Esophagus squamous epithelium (tissue), 5 donors: ENCODE data around the gene OR5AC2. TPM values are rescaled to one million over a fixed set of nuclear protein-coding genes. Genes with fewer than 3 reads are reported as not detected.

Experiments
- DNase-seq: peaks from one replicate; lab custom pipeline; 2025; lab: John Stamatoyannopoulos, UW
- H3K27ac ChIP-seq, 4 donors: fragments of 200-600 bp; sonication (generic); one replicate each; pipeline ENCODE4 v1.5.1; 2016 to 2019; ENCODE audit warnings: mild to moderate bottlenecking in 1 of 4
- H3K27me3 ChIP-seq, 4 donors: fragments of 200-600 bp; sonication (generic); 1 replicate in 3 of 4; 2 replicates in 1 of 4; pipeline versions ENCODE4 v1.5.1 to v1.6.0; 2017 to 2021; ENCODE audit warnings: antibody characterized with exemption in 1 of 4
- H3K36me3 ChIP-seq, 3 donors: fragments of 200-600 bp; sonication (generic); one replicate each; pipeline ENCODE4 v1.5.1; 2016 to 2019
- H3K4me1 ChIP-seq, 3 donors: fragments of 200-600 bp; sonication (generic); one replicate each; pipeline ENCODE4 v1.5.1; 2017 to 2019
- H3K4me3 ChIP-seq, 4 donors: fragments of 200-600 bp; sonication (generic); 1 replicate in 3 of 4; 2 replicates in 1 of 4; pipeline ENCODE4 v1.5.1; 2016 to 2019; ENCODE audit warnings: mild to moderate bottlenecking in 2 of 4, moderate library complexity in 1 of 4
- H3K9me3 ChIP-seq, 3 donors: fragments of 200-600 bp; sonication (generic); one replicate each; pipeline ENCODE4 v1.5.1; 2016 to 2019
- POLR2A ChIP-seq, 4 donors: fragments of 450-650 bp; IDR thresholded peaks; one replicate each; pipeline ENCODE4 v1.6.1; 2017; ENCODE audit warnings: antibody characterized with exemption in 4 of 4, mild to moderate bottlenecking in 4 of 4, moderate library complexity in 3 of 4
- WGBS, 2 donors: methylation state at CpG; one replicate each; pipeline ENCODE4 v1.1.5; 2018; 5-methylcytosine and 5-hydroxymethylcytosine counted together
- intact Hi-C: fragments of 100-400 bp; cut with DNase I; formaldehyde crosslinking; loops from one replicate; pipeline ENCODE4 v1.15.0; 2022
- total RNA-seq, 4 donors: library from RNA; depleted of rRNA; stranded (reverse); fragments of >200 nt; gene quantifications; one replicate each; pipeline ENCODE4 v1.1.0, GENCODE V29; 2016
- TF ChIP-seq, protein P1 (sequence below), 6 experiments: fragments of 450-650 bp in 4 of 6; fragments of 200-600 bp in 2 of 6; sonication (generic) in 2 of 6; IDR thresholded peaks; one replicate each; pipeline ENCODE4 v1.5.1; 2016 to 2019; ENCODE audit warnings: antibody characterized with exemption in 6 of 6, mild to moderate bottlenecking in 4 of 6, moderate library complexity in 4 of 6
- donor health status: DM: yes; HTN: yes; CAD: no.

Gene OR5AC2
- total RNA-seq, 4 donors from 2014 or later = not detected

- Histone ChIP-seq H3K9me3 (no peaks in the 10 kb centered on the region), H3K4me1 (no peaks in the 10 kb centered on the region), H3K27me3 (no peaks in the 10 kb centered on the region), H3K4me3 (no peak within 1 kb of the TSS), H3K36me3 (no peaks in the 10 kb centered on the region), H3K27ac (no peak within 1 kb of the TSS)
- intact Hi-C loops = no loop called here
- 50 to 67% methylated on average over 1 of the region's 1 CpG for WGBS, 2 donors
- TF ChIP-seq, protein P1, sequence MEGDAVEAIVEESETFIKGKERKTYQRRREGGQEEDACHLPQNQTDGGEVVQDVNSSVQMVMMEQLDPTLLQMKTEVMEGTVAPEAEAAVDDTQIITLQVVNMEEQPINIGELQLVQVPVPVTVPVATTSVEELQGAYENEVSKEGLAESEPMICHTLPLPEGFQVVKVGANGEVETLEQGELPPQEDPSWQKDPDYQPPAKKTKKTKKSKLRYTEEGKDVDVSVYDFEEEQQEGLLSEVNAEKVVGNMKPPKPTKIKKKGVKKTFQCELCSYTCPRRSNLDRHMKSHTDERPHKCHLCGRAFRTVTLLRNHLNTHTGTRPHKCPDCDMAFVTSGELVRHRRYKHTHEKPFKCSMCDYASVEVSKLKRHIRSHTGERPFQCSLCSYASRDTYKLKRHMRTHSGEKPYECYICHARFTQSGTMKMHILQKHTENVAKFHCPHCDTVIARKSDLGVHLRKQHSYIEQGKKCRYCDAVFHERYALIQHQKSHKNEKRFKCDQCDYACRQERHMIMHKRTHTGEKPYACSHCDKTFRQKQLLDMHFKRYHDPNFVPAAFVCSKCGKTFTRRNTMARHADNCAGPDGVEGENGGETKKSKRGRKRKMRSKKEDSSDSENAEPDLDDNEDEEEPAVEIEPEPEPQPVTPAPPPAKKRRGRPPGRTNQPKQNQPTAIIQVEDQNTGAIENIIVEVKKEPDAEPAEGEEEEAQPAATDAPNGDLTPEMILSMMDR (IDR thresholded peaks at IDR 0.05) = no peak
- TF ChIP-seq POLR2A (IDR thresholded peaks at IDR 0.05) = no peak
- no peak for DNase-seq
These were observed 43.4 kb downstream of the OR5AC2 start, which contains the start of gene OR5H1 for GRCh38 chr3:98130421-98130820. Gene OR5H1, plus strand, starts transcription at chr3:98130721. Its CDS starts 1,977 bp downstream, at chr3:98132698.

GRCh38 chr3:98136631-98137030 lies 49.7 kb downstream of the OR5AC2 start:
- intact Hi-C loops = no loop called here
- 35 to 59% methylated on average over 3 of the region's 3 CpGs for WGBS, 2 donors
- no peaks in the 10 kb centered on the region for H3K27me3 ChIP-seq

More at GRCh38 chr3:98136631-98137030, 49.7 kb downstream of the OR5AC2 start:
- no peaks in the 10 kb centered on the region for H3K4me1 ChIP-seq
- H3K9me3 ChIP-seq = no peaks in the 10 kb centered on the region
- no peak overlapping the region for H3K4me3 ChIP-seq
- no peaks in the 10 kb centered on the region for H3K36me3 ChIP-seq
- TF ChIP-seq, protein P1 (IDR thresholded peaks at IDR 0.05) = no peak
- no peak for TF ChIP-seq POLR2A (IDR thresholded peaks at IDR 0.05)
- H3K27ac ChIP-seq = no peak overlapping the region
- no peak for DNase-seq

Other genes starting within 250 kb of the OR5AC2 start
- gene RIOX2, start 114.7 kb upstream of the OR5AC2 start, total RNA-seq = 10 to 100 TPM; 26.7 to 45.6 (median 41.1) TPM
- gene GABRR3, start 51.9 kb upstream of the OR5AC2 start, total RNA-seq = not detected
- gene OR5H1, start 43.5 kb downstream of the OR5AC2 start, total RNA-seq = not detected
- gene OR5H14, start 60.3 kb downstream of the OR5AC2 start, total RNA-seq = not detected
- gene OR5H15, start 79.5 kb downstream of the OR5AC2 start, total RNA-seq = not detected
- not detected for gene OR5H6, start 177.1 kb downstream of the OR5AC2 start, total RNA-seq
- gene OR5H2, start 195.3 kb downstream of the OR5AC2 start, total RNA-seq = not detected